K562 (cell line): Measurements from ENCODE around the gene MLX. TPM values are rescaled to one million over a fixed set of nuclear protein-coding genes. Genes with fewer than 3 reads are reported as not detected.

Source experiments
- ATAC-seq: fragments of 200-7000 bp; cut with Tn5 transposase; 3 replicates; pipeline ENCODE4 v1.9.1; 2020; ENCODE audit warnings: moderate library complexity
- BruUV-seq: library from RNA; stranded (reverse); fragments of 400-500 nt; replicated peaks from 2 replicates; lab custom pipeline; 2021; lab: Mats Ljungman, UMichigan
- CTCF ChIA-PET: fragments of 300-600 bp; formaldehyde crosslinking; extraction: SDS; loops from one replicate; lab custom pipeline; 2021; ENCODE audit warnings: low intra/inter-chr PET ratio; lab: Yijun Ruan, JAX
- POLR2A ChIA-PET: fragments of 300-600, 350-650 bp; sonication (Branson Sonifier 250); formaldehyde crosslinking; extraction: SDS; loops from one replicate; lab custom pipeline; 2021; ENCODE audit warnings: antibody characterized with exemption, inconsistent platforms; lab: Yijun Ruan, JAX
- DNase-seq, 4 experiments: peaks; one replicate each; pipeline versions ENCODE4 v3.0.0 to v3.0.0-alpha.2; 2011 to 2018; ENCODE audit warnings: low spot score in 3 of 4, mixed read lengths in 3 of 4; ENCODE audit errors: extremely low read depth in 1 of 4
- FAIRE-seq: peaks from 2 replicates; lab custom pipeline; 2011; peaks lifted over from hg19 to GRCh38; lab: Jason Lieb, UNC
- H2AFZ ChIP-seq: 2 replicates; pipeline ENCODE4 v1.6.0; 2011; ENCODE audit warnings: low read depth, low read length, control low read depth, inconsistent platforms
- H3K27ac ChIP-seq: fragments of 200-600 bp; 3 replicates; pipeline ENCODE4 v1.8.0; 2011; ENCODE audit warnings: low read depth, mild to moderate bottlenecking, control low read depth, inconsistent platforms, low read length, moderate library complexity, mixed read lengths; ENCODE audit errors: extremely low read depth
- H3K27me3 ChIP-seq, 2 experiments: fragments of 300-600 bp in 1 of 2; 2 replicates in 1 of 2; 3 replicates in 1 of 2; pipeline versions ENCODE4 v1.6.0 to v1.8.0; 2011; ENCODE audit warnings: inconsistent platforms in 2 of 2, low read length in 2 of 2, mild to moderate bottlenecking in 1 of 2, mixed read lengths in 1 of 2, moderate library complexity in 1 of 2; ENCODE audit not compliant: control insufficient read depth in 2 of 2, insufficient read depth in 2 of 2
- H3K36me3 ChIP-seq: fragments of 300-600 bp; 3 replicates; pipeline ENCODE4 v1.8.0; 2011; ENCODE audit warnings: mild to moderate bottlenecking, low read length, inconsistent platforms; ENCODE audit not compliant: control insufficient read depth, insufficient read depth
- H3K4me1 ChIP-seq, 2 experiments: fragments of 200-600 bp in 1 of 2; replicated peaks in 1 of 2; 2 replicates in 1 of 2; 3 replicates in 1 of 2; pipeline versions ENCODE4 v1.5.1 to v1.8.0; 2011; ENCODE audit warnings: inconsistent platforms in 2 of 2, low read length in 2 of 2, mild to moderate bottlenecking in 1 of 2, mixed read lengths in 1 of 2, moderate library complexity in 1 of 2; ENCODE audit not compliant: control insufficient read depth in 2 of 2, insufficient read depth in 2 of 2
- H3K4me2 ChIP-seq: 2 replicates; pipeline ENCODE4 v1.6.1; 2011; ENCODE audit warnings: low read length, control low read depth, inconsistent platforms, mixed read lengths; ENCODE audit not compliant: insufficient read depth
- H3K4me3 ChIP-seq: fragments of 200-600 bp; sonication (generic), shearing (Covaris generic); 2 replicates; pipeline ENCODE4 v1.5.1; 2016; ENCODE audit warnings: control low read depth, inconsistent platforms
- H3K79me2 ChIP-seq: fragments of 200-600 bp; 3 replicates; pipeline ENCODE4 v1.8.0; 2011; ENCODE audit warnings: low read length, inconsistent platforms; ENCODE audit not compliant: control insufficient read depth, insufficient read depth
- H3K9ac ChIP-seq, 2 experiments: 2 replicates each; pipeline versions ENCODE4 v1.6.0 to v1.6.1; 2011; ENCODE audit warnings: low read depth in 2 of 2, low read length in 2 of 2, control low read depth in 1 of 2, inconsistent platforms in 1 of 2, mild to moderate bottlenecking in 1 of 2, mixed read lengths in 1 of 2; ENCODE audit not compliant: insufficient read depth in 1 of 2
- H3K9me1 ChIP-seq: one replicate; pipeline ENCODE4 v1.6.0; 2011; ENCODE audit warnings: inconsistent platforms, mild to moderate bottlenecking, low read length, moderate library complexity; ENCODE audit not compliant: control insufficient read depth, insufficient read depth
- H3K9me3 ChIP-seq: replicated peaks from 2 replicates; pipeline ENCODE4 v1.5.1; 2011; ENCODE audit warnings: low read depth, low read length, inconsistent platforms; ENCODE audit not compliant: control insufficient read depth, insufficient read depth
- H4K20me1 ChIP-seq: replicated peaks from 2 replicates; pipeline ENCODE4 v1.6.1; 2011; ENCODE audit warnings: low read length, inconsistent platforms, mixed read lengths; ENCODE audit not compliant: control insufficient read depth, insufficient read depth
- CTBP1 ChIP-seq: fragments of 450-650 bp; IDR thresholded peaks from 2 replicates; pipeline ENCODE4 v1.6.1; 2016; ENCODE audit warnings: borderline replicate concordance
- IRF1 ChIP-seq: sonication (generic); formaldehyde crosslinking; IDR thresholded peaks from 2 replicates; pipeline ENCODE4 v1.8.0; 2022; ENCODE audit warnings: missing genetic modification reagents, mild to moderate bottlenecking, borderline replicate concordance
- JUNB ChIP-seq: fragments of 450-650 bp; formaldehyde crosslinking; conservative IDR thresholded peaks from 2 replicates; pipeline ENCODE4 v1.4.0; 2020; ENCODE audit warnings: mild to moderate bottlenecking
- KLF13 ChIP-seq: fragments of 450-650 bp; IDR thresholded peaks from 2 replicates; pipeline ENCODE4 v1.6.1; 2016; ENCODE audit warnings: missing genetic modification characterization, low read depth, mild to moderate bottlenecking, missing compliant biosample characterization, moderate library complexity, borderline replicate concordance
- MAFF ChIP-seq: IDR thresholded peaks from 2 replicates; pipeline ENCODE4 v1.6.1; 2012; ENCODE audit warnings: low read length, improper control_type of control experiment
- MCM3 ChIP-seq: fragments of 450-650 bp; IDR thresholded peaks from 2 replicates; pipeline ENCODE4 v1.6.1; 2016
- MECOM ChIP-seq: fragments of 250-450 bp; sonication (Bioruptor Pico); IDR thresholded peaks from 2 replicates; pipeline ENCODE4 v1.8.0; 2022; ENCODE audit warnings: inconsistent platforms
- MEF2A ChIP-seq: IDR thresholded peaks from 2 replicates; pipeline ENCODE4 v1.6.1; 2011; ENCODE audit warnings: low read depth, mild to moderate bottlenecking, low read length, moderate library complexity; ENCODE audit not compliant: control insufficient read depth
- POLR2H ChIP-seq: IDR thresholded peaks from 2 replicates; pipeline ENCODE4 v1.6.1; 2016; ENCODE audit warnings: missing genetic modification characterization, low read depth, mild to moderate bottlenecking, control low read depth, missing compliant biosample characterization, moderate library complexity
- SMARCA4 ChIP-seq: fragments of 450-650 bp; IDR thresholded peaks from 2 replicates; pipeline ENCODE4 v1.6.1; 2016
- ZBTB2 ChIP-seq: fragments of 450-650 bp; IDR thresholded peaks from 2 replicates; pipeline ENCODE4 v1.6.1; 2016; ENCODE audit warnings: antibody characterized with exemption
- ZFP30 ChIP-seq: fragments of 250-450 bp; sonication (Bioruptor Pico); IDR thresholded peaks from 2 replicates; pipeline ENCODE4 v1.8.0; 2022; ENCODE audit warnings: moderate library complexity, mild to moderate bottlenecking, inconsistent platforms, borderline replicate concordance
- ZKSCAN3 ChIP-seq: fragments of 250-450 bp; sonication (Bioruptor Pico); IDR thresholded peaks from 2 replicates; pipeline ENCODE4 v1.4.0; 2020
- ZNF124 ChIP-seq: sonication (generic); formaldehyde crosslinking; IDR thresholded peaks from 2 replicates; pipeline ENCODE4 v1.8.1; 2022; ENCODE audit warnings: missing genetic modification reagents
- ZNF197 ChIP-seq: fragments of 200-800 bp; sonication (Bioruptor generic); IDR thresholded peaks from 2 replicates; pipeline ENCODE4 v1.6.1; 2016; ENCODE audit warnings: low read depth, missing genetic modification characterization, missing compliant biosample characterization
- ZNF212 ChIP-seq: fragments of 450-650 bp; formaldehyde crosslinking; IDR thresholded peaks from 2 replicates; pipeline ENCODE4 v1.4.0; 2020; ENCODE audit warnings: mild to moderate bottlenecking
- ZNF584 ChIP-seq: fragments of 200-800 bp; sonication (Bioruptor generic); IDR thresholded peaks from 2 replicates; pipeline ENCODE4 v1.6.1; 2016; ENCODE audit warnings: low read depth, mild to moderate bottlenecking, missing genetic modification characterization, missing compliant biosample characterization
- ZNF740 ChIP-seq, 3 experiments: fragments of 200-800 bp in 1 of 3; sonication (Bioruptor generic) in 1 of 3; sonication (generic) in 1 of 3; formaldehyde crosslinking in 1 of 3; IDR thresholded peaks; 2 replicates each; pipeline versions ENCODE4 v1.6.1 to v1.8.0; 2016 to 2022; ENCODE audit warnings: mild to moderate bottlenecking in 2 of 3, missing compliant biosample characterization in 2 of 3, missing genetic modification characterization in 2 of 3, missing genetic modification reagents in 1 of 3
- WGBS: fragments of 100-300 bp; shearing (Covaris generic); methylation state at CpG from one replicate; pipeline ENCODE4 v1.1.6; 2016; ENCODE audit warnings: low coverage, mixed read lengths; ENCODE audit not compliant: insufficient coverage; ENCODE audit errors: missing lambda C conversion rate; 5-methylcytosine and 5-hydroxymethylcytosine counted together
- in situ Hi-C: fragments of 300-500 bp; cut with MboI; formaldehyde crosslinking; loops from 4 replicates; pipeline ENCODE4 v1.15.0; 2018; ENCODE audit warnings: inconsistent platforms, mixed read lengths
- intact Hi-C: fragments of 100-400 bp; cut with micrococcal nuclease; formaldehyde crosslinking; loops from 2 replicates; pipeline ENCODE4 v1.14.2; 2022
- polyA plus RNA-seq, 8 experiments: library from polyadenylated mRNA; depleted of rRNA in 4 of 8; stranded (reverse) in 5 of 8; unstranded in 3 of 8; fragments of >200 nt; fragmentation: Nextera tagmentation in 2 of 8; fragmentation: Illumina TruSeq in 1 of 8; extraction: Ambion mirVana in 2 of 8; extraction: Trizol in 1 of 8; gene quantifications; 2 replicates each; pipeline versions ENCODE4 v1.2.1 to v1.2.3, GENCODE V29; 2011 to 2014; ENCODE audit warnings: inconsistent platforms in 1 of 8, missing spikeins in 1 of 8
- total RNA-seq, 7 experiments: library from RNA; depleted of rRNA in 6 of 7; stranded (reverse); fragments of >200 nt in 6 of 7; fragmentation: Illumina TruSeq in 2 of 7; extraction: Trizol in 2 of 7; gene quantifications; 2 replicates each; pipeline versions ENCODE4 v1.2.1 to v1.2.3, GENCODE V29; 2011 to 2021; ENCODE audit warnings: low replicate concordance in 1 of 7

The MLX gene
- total and polyA plus RNA-seq, 9 of the 15 experiments (the other 6 are each of a cell fraction or from before 2014, with no cell fraction given) = 42.9 to 100 (median 58.9) TPM

- Histone ChIP-seq H3K27me3 (no peaks in the 10 kb centered on the region), H3K27ac (peak overlapping the region; percentile 80), H3K9me1 (no peaks in the 10 kb centered on the region), H3K9ac (peak overlapping the region; percentile 70 to 97), H3K9me3 (no peaks in the 10 kb centered on the region), H4K20me1 (no peaks in the 10 kb centered on the region; the same call in 1 of the 2 replicates), H2AFZ (peak overlapping the region; percentile 87), H3K4me2 (peak overlapping the region; percentile 92), H3K79me2 (peaks cover 17% of the 10 kb centered on the region), H3K4me3 (peak overlapping the region; percentile 64), H3K4me1 (peaks cover 24 to 61% of the 10 kb centered on the region in 2 experiments), H3K36me3 (peaks cover 16% of the 10 kb centered on the region; the same call in 1 of the 3 replicates)
- ChIA-PET POLR2A (interaction anchor here (0.5 to 2.7 kb wide), 11 partner anchors 8 to 605 kb away, joined by 3 to 15 read pairs (median 4); partner anchors contain the start of gene ODAD4), CTCF (interaction anchor here (0.7 to 1.3 kb wide), 2 partner anchors 18 to 31 kb away, joined by 3 to 6 read pairs; partner anchors contain the start of gene MLX)
- in situ Hi-C loops (no loop called here), intact Hi-C loops (no loop called here)
- TSS peak; percentile 96 for BruUV-seq
- WGBS = 12% methylated on average over 26 of the region's 26 CpGs
- DNase-seq (peak in 2 of 4 experiments; percentile 4 to 49), FAIRE-seq (no peak), ATAC-seq (peak; percentile 23)
- TF ChIP-seq ZBTB2 (0 out of 2 replicates have a peak, but pooled peaks have one; percentile 53), CTBP1 (peak; percentile 13; the same call in 1 of the 2 replicates), ZNF740 (CRISPR knock-in tag; IDR thresholded peaks at IDR 0.05) (no peak), ZNF740 (tag; IDR thresholded peaks at IDR 0.05) (peak; percentile 4 to 97; a peak in 2 of 4 replicates), ZKSCAN3 (CRISPR knock-in tag) (peak; percentile 70), KLF13 (tag) (peak; percentile 78; the same call in 1 of the 2 replicates), MEF2A (no peak), POLR2H (peak; percentile 79; the same call in 1 of the 2 replicates), SMARCA4 (peak; percentile 21; the same call in 1 of the 2 replicates), MAFF (no peak), JUNB (CRISPR knock-in tag) (0 out of 2 replicates have a peak, but pooled peaks have one; percentile 5), IRF1 (CRISPR knock-in tag) (no peak), ZNF197 (CRISPR knock-in tag) (peak; percentile 98), ZNF212 (CRISPR knock-in tag) (peak; percentile 89; the same call in 1 of the 2 replicates), MCM3 (no peak), ZFP30 (0 out of 2 replicates have a peak, but pooled peaks have one; percentile 53), ZNF124 (no peak), MECOM (CRISPR knock-in tag) (peak; percentile 96), ZNF584 (CRISPR knock-in tag) (peak; percentile 98)
Measured at GRCh38 chr17:42535155-42536047, 31.5 kb upstream of the MLX start.
